Right cardiac atrium (tissue), 5 donors: ENCODE results near the gene GCNT1. TPM values are rescaled to one million over a fixed set of nuclear protein-coding genes. Genes with fewer than 3 reads are reported as not detected.
"Not testable (repeated sequence)": the region's sequence is repeated elsewhere in the genome, so short reads cannot be mapped to it uniquely, and the experiment has no call there.

ENCODE experiments used
- ATAC-seq, 2 donors: fragments of 200-7000 bp; cut with Tn5 transposase; one replicate each; pipeline versions ENCODE4 v1.8.0 to v1.9.1; 2020; ENCODE audit warnings: moderate library complexity in 2 of 2, mild to moderate bottlenecking in 1 of 2
- DNase-seq, 3 donors: peaks; one replicate each; pipeline ENCODE4 v3.0.0-alpha.2; 2020
- H3K27ac ChIP-seq: one replicate; pipeline ENCODE4 v1.5.1; 2013; ENCODE audit warnings: mild to moderate bottlenecking, low read length, control low read depth, moderate library complexity
- H3K27me3 ChIP-seq: one replicate; pipeline ENCODE4 v1.6.1; 2013; ENCODE audit not compliant: control insufficient read depth, insufficient read depth
- H3K4me1 ChIP-seq: one replicate; pipeline ENCODE4 v1.6.1; 2013; ENCODE audit warnings: low read length; ENCODE audit not compliant: control insufficient read depth, insufficient read depth
- H3K4me3 ChIP-seq: one replicate; pipeline ENCODE4 v1.5.1; 2013; ENCODE audit warnings: low read length, control low read depth
- H3K9me3 ChIP-seq: one replicate; pipeline ENCODE4 v1.6.1; 2013; ENCODE audit warnings: low read length; ENCODE audit not compliant: control insufficient read depth
- WGBS: extraction: QIAGEN DNeasy Blood & Tissue Kit; methylation state at CpG from one replicate; pipeline ENCODE4 v1.1.7; 2013; 5-methylcytosine and 5-hydroxymethylcytosine counted together
- intact Hi-C, 4 donors: fragments of 100-400 bp; cut with DNase I; formaldehyde crosslinking; loops; one replicate each; pipeline versions ENCODE4 v1.11.0 to v1.14.0; 2022 to 2023
- polyA plus RNA-seq: library from polyadenylated mRNA; stranded (reverse); fragments of 200-250 nt; gene quantifications from one replicate; pipeline ENCODE4 v1.2.3, GENCODE V29; 2013
- total RNA-seq, 4 donors: library from RNA; stranded (reverse); fragmentation: NEBNext Ultra II Directional; extraction: Animal tissue kit (Norgen Biotek cat#: 25700); gene quantifications; one replicate each; pipeline ENCODE4 v1.2.1, GENCODE V29; 2021
- donor health status: healthy with polysubstance abuse.
- donor health status: DM: no; HTN: yes; CAD: no.
- donor health status: DM: no; HTN: no; CAD: no.
- donor health status: DM: no; HTN: yes; CAD: no; lungs with severe emphysema.
- donor health status: DM: yes; HTN: yes; CAD: no.

GCNT1 gene
- total and polyA plus RNA-seq, 5 donors, result 0.91 to 5.7 (median 3.9) TPM

GRCh38 chr9:76491056-76491455 lies 32.1 kb downstream of the GCNT1 start:
- H3K4me1 ChIP-seq, H3K27ac ChIP-seq, H3K9me3 ChIP-seq, H3K27me3 ChIP-seq, intact Hi-C loops, ATAC-seq, H3K4me3 ChIP-seq, DNase-seq: not testable (repeated sequence)
- WGBS, result 70% methylated on average over 1 of the region's 1 CpG

DNA sequence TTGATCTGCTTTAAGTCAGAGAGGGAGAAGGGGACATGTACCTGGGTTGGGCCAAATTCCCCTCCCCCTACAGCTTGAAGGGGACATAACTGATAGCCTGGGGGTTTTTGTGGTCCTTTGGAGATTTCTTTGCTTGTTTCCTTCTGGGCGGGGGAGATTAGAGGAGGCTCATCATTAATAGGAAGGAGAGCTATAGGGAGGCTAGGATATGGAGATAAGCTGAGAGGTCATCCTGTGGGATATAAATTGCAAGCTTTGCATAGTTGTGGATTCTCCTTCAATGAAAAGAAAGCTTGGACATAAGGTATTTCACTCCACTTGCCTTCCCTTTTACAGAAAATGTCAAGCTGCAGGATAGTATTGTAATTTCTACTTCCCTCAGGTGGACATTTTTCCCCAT lies 34.5 kb downstream of the GCNT1 start:
- H3K4me1 ChIP-seq, H3K27me3 ChIP-seq, DNase-seq, ATAC-seq, H3K27ac ChIP-seq, intact Hi-C loops, H3K4me3 ChIP-seq, H3K9me3 ChIP-seq: not testable (repeated sequence)
- 81% methylated on average over 1 of the region's 1 CpG for WGBS

DNA sequence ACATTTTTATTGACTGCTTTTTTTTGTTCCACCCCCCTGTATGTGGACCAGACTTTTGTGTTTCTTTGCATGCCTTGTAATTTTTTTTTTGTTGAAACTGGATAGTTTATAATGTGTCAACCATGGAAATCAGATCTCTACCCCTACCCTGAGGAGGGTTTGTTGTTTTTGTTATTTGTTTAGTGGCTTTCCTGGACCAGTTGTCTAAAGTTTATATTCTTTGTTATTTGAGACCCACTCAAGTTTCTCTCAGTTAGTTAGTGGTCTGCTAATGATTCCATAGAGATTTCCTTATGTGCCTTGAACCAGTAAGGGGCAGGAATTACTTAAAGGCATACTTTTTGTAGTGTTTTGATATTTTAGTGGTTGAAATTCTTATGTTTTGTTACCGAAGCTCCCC lies 41.1 kb downstream of the GCNT1 start:
- H3K4me3 ChIP-seq, result no peak overlapping the region
- ATAC-seq, result no peak
- intact Hi-C loops, result no loop called here
- H3K27me3 ChIP-seq, result no peaks in the 10 kb centered on the region
- H3K4me1 ChIP-seq, result no peaks in the 10 kb centered on the region
- WGBS, result 95% methylated on average over 1 of the region's 1 CpG
- H3K27ac ChIP-seq, result no peak overlapping the region
- H3K9me3 ChIP-seq, result no peaks in the 10 kb centered on the region
- no peak for DNase-seq

- WGBS, result 81% methylated on average over 6 of the region's 6 CpGs
- no peak overlapping the region for H3K27ac ChIP-seq
- no peaks in the 10 kb centered on the region for H3K27me3 ChIP-seq
- intact Hi-C loops, result no loop called here
- no peak overlapping the region for H3K4me3 ChIP-seq
- DNase-seq, result no peak
- H3K9me3 ChIP-seq, result no peaks in the 10 kb centered on the region
- no peaks in the 10 kb centered on the region for H3K4me1 ChIP-seq
- no peak for ATAC-seq
Measured at GRCh38 chr9:76502746-76503145, 43.8 kb downstream of the GCNT1 start.

DNA sequence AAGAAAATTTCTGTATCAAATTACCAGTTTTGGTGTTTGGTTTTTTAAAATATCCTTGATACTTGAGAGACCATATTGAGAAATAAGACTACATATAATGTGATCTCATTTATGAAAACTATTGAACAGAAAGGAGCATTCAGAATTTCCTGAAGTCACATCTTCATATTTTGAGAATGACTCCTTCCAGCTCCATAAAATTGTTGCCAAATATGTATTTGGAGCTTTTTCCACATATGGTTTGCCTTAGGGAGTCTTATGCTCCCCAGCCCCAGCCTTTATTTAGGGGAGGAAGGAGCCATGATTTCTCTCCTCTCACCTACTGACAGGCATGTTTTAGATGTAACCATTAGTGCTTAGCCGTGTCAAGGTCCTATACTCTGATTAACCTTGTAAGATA lies 51.1 kb downstream of the GCNT1 start:
- intact Hi-C loops, result no loop called here
- DNase-seq, result no peak
- H3K27me3 ChIP-seq, result no peaks in the 10 kb centered on the region
- no peak for ATAC-seq
- no peak overlapping the region for H3K4me3 ChIP-seq
- WGBS, result 80% methylated on average over 1 of the region's 1 CpG
- no peaks in the 10 kb centered on the region for H3K9me3 ChIP-seq
- no peaks in the 10 kb centered on the region for H3K4me1 ChIP-seq
- H3K27ac ChIP-seq, result no peak overlapping the region

GRCh38 chr9:76510446-76510845 lies 51.5 kb downstream of the GCNT1 start:
- 81% methylated on average over 2 of the region's 2 CpGs for WGBS
- Histone ChIP-seq H3K4me1 (no peaks in the 10 kb centered on the region), H3K27ac (no peak overlapping the region), H3K27me3 (no peaks in the 10 kb centered on the region), H3K9me3 (no peaks in the 10 kb centered on the region), H3K4me3 (no peak overlapping the region)
- intact Hi-C loops, result no loop called here
- DNase-seq (no peak), ATAC-seq (no peak)

- H3K4me3 ChIP-seq, result no peak overlapping the region
- DNase-seq, result no peak
- 80% methylated on average over 1 of the region's 1 CpG for WGBS
Measured at GRCh38 chr9:76512826-76513225, 53.8 kb downstream of the GCNT1 start.

DNA sequence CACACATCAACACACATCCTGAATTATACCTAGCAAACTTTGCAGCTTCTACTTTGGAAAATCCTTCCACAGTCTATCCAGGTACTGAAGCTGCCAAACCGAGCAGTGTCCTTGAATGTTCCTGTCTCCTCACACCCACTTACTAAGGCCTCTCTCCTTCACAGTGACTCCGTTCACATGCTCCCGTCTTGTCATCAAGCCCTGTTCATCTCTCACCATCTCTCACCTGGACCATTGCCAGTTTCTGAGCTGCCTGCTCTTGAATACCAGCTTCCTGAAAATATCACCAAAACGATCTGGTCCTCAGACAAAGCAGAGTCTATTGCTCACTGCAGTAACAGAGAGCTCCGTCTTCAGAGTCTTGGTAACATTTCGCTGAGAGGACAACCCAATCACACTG lies 57.4 kb downstream of the GCNT1 start:
- ATAC-seq (peak; percentile 87 to 92), DNase-seq (no peak)
- no peaks in the 10 kb centered on the region for H3K4me1 ChIP-seq
- no peak overlapping the region for H3K27ac ChIP-seq
- intact Hi-C loops, result no loop called here
- WGBS, result 47% methylated on average over 6 of the region's 6 CpGs
- H3K27me3 ChIP-seq, result no peaks in the 10 kb centered on the region
- no peaks in the 10 kb centered on the region for H3K9me3 ChIP-seq
- no peak overlapping the region for H3K4me3 ChIP-seq

More at GRCh38 chr9:76512826-76513225, 53.8 kb downstream of the GCNT1 start:
- ATAC-seq, result no peak
- intact Hi-C loops, result no loop called here
- H3K27me3 ChIP-seq, result no peaks in the 10 kb centered on the region
- H3K4me1 ChIP-seq, result no peaks in the 10 kb centered on the region
- H3K9me3 ChIP-seq, result no peaks in the 10 kb centered on the region
- no peak overlapping the region for H3K27ac ChIP-seq

GRCh38 chr9:76516871-76517270 lies 57.9 kb downstream of the GCNT1 start:
- DNase-seq (no peak), ATAC-seq (peak in 1 of 2 donors; percentile 45)
- Histone ChIP-seq H3K4me3 (no peak overlapping the region), H3K4me1 (no peaks in the 10 kb centered on the region), H3K9me3 (no peaks in the 10 kb centered on the region), H3K27ac (no peak overlapping the region), H3K27me3 (no peaks in the 10 kb centered on the region)
- WGBS, result 55% methylated on average over 3 of the region's 3 CpGs
- intact Hi-C loops, result no loop called here

DNA sequence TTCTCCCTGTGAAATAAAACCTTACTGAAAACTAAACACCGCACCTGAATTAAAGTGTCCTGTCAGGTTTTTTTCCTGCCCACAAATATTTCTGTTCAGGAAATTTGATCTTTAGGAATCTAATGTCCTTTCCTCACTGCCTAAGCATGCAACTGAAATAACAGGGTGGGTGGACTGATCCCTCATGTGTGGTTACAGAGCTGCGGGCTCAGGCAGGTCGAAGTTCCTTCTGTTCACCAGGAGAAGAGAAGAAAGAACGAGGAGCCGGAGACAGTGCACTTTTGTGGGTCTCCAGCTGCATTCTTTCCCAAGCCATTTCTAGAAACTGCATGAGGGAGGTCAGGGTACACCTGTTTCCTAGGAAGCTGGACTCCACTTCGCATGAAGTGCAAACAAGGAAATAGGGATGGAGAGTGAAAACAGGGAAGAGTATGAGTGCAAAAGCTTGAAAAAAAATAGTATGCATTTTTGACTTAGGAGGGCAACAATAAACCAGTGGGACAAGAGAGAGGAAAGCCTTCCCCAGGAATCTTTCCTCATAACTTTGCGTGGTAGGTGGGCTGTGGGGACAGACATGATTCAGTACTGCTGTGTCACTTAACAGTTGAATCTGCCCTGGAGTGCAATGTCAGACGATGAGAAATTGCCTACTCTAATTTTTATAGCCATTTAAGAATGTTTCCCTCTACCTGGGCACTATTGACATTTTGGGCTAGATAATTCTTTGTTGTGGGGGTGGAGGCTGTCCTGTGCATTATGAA lies 60.3 kb downstream of the GCNT1 start:
- whole genome bisulfite sequencing, result 80% methylated on average over 8 of the region's 8 CpGs
- no peaks in the 10 kb centered on the region for H3K27me3 ChIP-seq
- no peaks in the 10 kb centered on the region for H3K4me1 ChIP-seq
- intact Hi-C loops, result no loop called here
- no peak overlapping the region for H3K27ac ChIP-seq
- no peak overlapping the region for H3K4me3 ChIP-seq
- no peak for ATAC-seq
- DNase-seq, result no peak
- no peaks in the 10 kb centered on the region for H3K9me3 ChIP-seq

- WGBS, result 63% methylated on average over 6 of the region's 6 CpGs
Measured at GRCh38 chr9:76521244-76521681, 62.3 kb downstream of the GCNT1 start.

GRCh38 chr9:76521906-76522305 lies 62.9 kb downstream of the GCNT1 start:
- 91% methylated on average over 3 of the region's 3 CpGs for WGBS
- no peak overlapping the region for H3K27ac ChIP-seq
- no peaks in the 10 kb centered on the region for H3K9me3 ChIP-seq
- H3K4me3 ChIP-seq, result no peak overlapping the region
- intact Hi-C loops, result no loop called here
- DNase-seq, result no peak
- no peaks in the 10 kb centered on the region for H3K27me3 ChIP-seq
- no peak for ATAC-seq
- H3K4me1 ChIP-seq, result no peaks in the 10 kb centered on the region

More at GRCh38 chr9:76521244-76521681, 62.3 kb downstream of the GCNT1 start:
- DNase-seq, result no peak
- Histone ChIP-seq H3K4me1 (no peaks in the 10 kb centered on the region), H3K27me3 (no peaks in the 10 kb centered on the region), H3K4me3 (no peak overlapping the region), H3K27ac (no peak overlapping the region), H3K9me3 (no peaks in the 10 kb centered on the region)
- intact Hi-C loops, result no loop called here
- ATAC-seq, result no peak
